Fibroblast of gingiva (primary cell): ENCODE results near the gene TBC1D4.

ENCODE experiments used
- DNase-seq: peaks from one replicate; pipeline ENCODE4 v3.0.0-alpha.2; 2011; ENCODE audit warnings: low read depth

The TBC1D4 gene

GRCh38 chr13:75489502-75490263, 7.7 kb upstream of the TBC1D4 start:
- peak; percentile 77 for DNase-seq

- DNase-seq = no peak
These were observed 4.4 kb upstream of the TBC1D4 start for GRCh38 chr13:75486146-75487062.

- no peak for DNase-seq
These were observed 3.5 kb upstream of the TBC1D4 start for GRCh38 chr13:75485286-75486062.

- DNase-seq = no peak
These were observed 781 bp upstream of the TBC1D4 start for GRCh38 chr13:75482820-75483079.

DNA sequence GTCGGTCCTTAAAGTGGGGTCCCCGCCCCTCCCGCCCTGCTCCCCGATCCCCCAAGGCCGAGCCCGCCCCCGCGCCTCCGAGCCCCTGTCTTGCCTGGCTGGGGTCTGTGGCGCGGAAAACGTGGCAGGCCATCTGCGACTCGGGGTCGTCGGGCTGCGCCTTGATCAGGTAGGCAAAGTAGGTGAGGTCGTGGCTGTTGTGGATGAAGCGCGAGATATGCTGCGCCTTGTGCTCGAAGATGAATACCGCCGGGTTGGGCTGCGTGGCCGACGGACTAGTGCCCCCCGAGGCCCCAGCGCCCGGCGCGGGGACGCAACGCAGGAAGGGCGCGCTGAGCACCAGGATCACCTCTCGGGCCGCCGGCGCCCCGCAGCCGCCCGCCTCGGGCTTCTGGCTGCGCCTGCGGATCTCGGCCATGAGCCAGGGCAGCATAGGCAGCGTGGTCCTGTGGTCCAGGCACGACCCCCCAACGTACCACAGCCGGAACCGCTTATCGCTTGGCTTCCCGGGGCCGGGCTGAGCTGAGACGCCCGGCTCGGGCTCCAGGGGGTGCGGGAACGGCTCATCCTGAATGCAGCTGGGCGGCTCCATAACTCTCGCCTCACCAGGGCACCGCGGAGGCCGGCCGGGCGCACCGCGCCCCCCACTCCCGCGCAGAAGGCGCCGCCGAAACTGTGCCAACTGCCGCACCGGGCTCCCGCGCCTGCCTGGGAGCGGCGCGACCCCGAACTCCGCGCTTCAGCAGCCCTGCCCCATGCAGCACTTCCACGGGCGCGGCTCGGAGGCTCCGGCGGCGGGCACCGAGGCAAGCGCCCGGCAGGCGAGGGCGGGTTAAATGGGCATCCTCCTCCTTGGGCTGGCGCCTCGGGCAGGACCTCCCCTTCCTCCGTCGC, 546 bp downstream of the TBC1D4 start:
- DNase-seq = no peak

DNA sequence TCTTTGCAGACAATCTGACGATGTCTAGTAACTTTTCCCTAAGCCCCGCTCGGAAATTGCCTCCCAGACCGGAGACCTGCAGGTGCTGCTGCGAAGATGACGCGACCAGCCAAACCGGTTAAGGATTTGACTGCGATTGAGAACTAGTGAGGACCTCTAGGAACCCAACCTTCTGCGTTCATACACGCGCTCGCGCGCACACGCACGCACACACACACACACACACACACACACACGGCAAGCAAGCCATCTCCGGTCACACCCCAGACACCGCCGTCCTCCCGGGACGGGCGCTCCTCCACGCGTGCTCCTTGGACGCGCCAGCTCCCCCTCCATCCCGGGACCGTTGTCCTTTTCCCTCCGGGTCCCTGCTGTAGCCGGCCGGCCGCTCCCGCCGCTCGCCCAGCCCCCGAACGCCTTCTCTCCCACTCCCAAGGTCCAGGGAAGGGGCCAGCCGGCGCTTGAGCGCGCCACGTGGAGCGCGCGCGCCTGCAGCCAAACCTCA, 1.2 kb downstream of the TBC1D4 start:
- DNase-seq = peak; percentile 55

GRCh38 chr13:75479102-75479740, 2.7 kb downstream of the TBC1D4 start:
- DNase-seq = no peak

DNA sequence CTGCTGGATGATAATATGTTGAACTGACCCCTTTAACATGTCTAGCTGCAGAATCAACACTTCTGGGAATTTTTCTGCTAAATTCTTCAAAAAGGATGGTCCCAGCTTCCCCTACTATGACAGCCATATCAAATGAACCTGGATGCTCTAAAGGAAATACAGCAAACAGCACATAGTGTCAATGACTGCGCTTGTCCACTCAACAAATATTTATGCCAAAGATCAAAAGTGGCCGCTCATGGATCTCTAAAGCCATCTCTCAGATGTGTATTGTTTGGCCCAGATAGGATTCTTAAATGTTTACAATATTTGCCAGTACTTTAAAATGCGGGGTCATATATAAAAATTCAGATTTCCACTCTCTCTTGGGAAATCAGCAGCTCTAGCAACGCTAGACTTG, 3.3 kb downstream of the TBC1D4 start:
- DNase-seq = no peak

GRCh38 chr13:75474956-75475355, 7.0 kb downstream of the TBC1D4 start:
- DNase-seq = no peak

DNA sequence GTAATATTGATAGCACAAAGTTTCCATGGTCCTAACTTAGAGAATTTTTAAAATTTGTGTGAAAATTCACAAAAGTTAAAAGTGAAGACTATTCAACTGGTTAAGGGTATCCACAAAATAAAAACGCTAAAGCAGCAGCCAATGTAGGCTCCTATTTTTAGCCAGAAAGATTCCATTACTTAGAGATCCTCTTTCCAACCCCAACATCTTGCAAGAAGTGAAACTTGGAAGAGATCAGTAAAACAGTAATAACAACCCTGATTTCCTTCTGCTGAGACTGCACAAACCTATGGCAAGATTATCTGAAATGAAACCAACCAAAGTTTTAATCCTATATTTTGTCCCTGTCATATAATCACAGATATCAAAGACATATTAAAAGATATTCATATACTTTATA, 8.5 kb downstream of the TBC1D4 start:
- no peak for DNase-seq

DNA sequence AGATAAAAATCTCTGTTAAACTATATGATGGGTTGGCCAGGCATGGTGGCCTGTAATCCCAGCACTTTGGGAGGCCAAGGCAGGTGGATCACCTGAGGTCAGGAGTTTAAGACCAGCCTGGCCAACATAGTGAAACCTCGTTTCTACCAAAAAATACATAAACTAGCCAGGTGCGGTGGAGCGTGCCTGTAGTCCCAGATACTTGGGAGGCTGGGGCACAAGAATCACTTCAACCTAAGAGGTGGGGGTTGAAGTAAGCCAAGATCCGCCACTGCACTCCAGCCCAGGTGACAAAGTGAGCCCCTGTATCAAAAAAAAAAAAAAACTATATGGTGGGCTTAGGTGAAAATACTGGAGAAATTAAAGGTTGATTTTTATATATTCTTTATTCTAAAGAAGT, 11.3 kb downstream of the TBC1D4 start:
- DNase-seq = no peak

GRCh38 chr13:75469047-75469446, 12.9 kb downstream of the TBC1D4 start:
- no peak for DNase-seq

GRCh38 chr13:75468602-75469001, 13.4 kb downstream of the TBC1D4 start:
- no peak for DNase-seq

GRCh38 chr13:75468098-75468497, 13.9 kb downstream of the TBC1D4 start:
- DNase-seq = peak; percentile 51

- DNase-seq = no peak
These were observed 14.8 kb downstream of the TBC1D4 start for GRCh38 chr13:75467040-75467728.

- no peak for DNase-seq
These were observed 16.7 kb downstream of the TBC1D4 start for GRCh38 chr13:75465236-75465635.

DNA sequence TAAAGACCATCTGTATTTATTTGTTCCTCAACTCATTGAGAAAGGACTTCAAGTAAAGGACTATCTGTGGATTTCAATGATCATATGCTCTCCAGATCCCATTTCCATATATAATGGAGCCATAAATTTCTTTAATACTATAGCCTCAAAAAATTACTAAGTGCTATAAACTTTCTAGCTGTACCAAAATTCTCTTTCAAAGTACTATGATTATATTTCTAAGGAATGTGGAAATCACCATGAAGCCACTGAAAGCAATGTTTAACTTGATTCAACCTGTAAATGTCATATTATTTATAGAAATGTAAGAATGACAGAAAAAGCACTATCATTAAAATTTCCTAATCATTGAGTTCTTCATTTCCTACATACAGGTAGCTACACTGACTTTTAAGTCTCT, 20.7 kb downstream of the TBC1D4 start:
- no peak for DNase-seq

DNA sequence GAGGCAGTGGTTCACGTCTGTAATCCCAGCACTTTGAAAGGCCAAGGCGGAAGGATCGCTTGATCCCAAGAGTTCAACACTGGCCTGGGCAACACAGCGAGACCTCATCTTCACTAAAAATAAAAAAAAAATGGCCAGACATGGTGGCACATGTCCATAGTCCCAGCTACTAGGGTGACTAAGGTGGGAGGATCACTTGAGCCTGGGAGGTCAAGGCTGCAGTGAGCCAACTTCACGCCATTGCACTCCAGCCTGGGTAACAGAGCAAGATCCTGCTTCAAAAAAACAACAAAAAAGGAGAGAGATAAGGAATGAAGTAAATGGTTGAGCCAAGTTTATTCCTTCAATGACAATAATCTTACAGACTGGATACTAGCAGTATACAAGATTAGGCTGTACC, 21.3 kb downstream of the TBC1D4 start:
- no peak for DNase-seq

DNA sequence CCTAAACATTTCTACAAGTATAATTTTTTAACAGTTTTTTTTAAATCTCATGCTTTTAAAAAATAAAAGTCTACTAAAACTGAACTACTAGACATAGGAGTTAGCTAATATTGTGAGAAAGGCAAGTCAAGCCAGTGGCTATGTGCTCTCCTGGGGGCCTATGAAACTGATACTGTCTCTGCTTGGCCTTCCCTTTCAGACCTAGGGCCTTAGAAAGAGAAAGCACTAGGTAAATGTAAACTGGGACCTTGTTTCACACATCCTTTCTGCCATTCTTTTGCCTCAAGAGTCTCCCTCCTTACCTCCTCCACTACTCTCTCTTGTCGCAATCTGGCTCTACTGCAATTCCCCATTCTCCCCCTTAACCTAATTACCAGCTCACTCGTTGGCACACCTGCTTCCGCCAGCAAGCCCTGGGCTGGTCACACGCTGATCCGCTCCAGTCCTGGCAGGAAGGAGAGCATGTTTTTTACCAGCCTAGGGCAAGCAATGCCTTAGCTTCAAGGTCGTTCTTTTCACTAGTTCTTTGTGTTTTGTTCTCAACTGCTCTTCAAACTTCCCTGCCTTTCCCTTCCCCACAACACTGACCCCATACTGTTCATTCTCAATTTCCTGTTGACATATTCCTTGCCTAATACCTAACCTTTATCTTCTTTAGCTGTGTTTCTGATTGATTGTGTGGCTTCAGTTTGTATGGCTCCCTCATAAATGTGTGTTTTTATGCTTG, 23.1 kb downstream of the TBC1D4 start:
- DNase-seq = no peak

DNA sequence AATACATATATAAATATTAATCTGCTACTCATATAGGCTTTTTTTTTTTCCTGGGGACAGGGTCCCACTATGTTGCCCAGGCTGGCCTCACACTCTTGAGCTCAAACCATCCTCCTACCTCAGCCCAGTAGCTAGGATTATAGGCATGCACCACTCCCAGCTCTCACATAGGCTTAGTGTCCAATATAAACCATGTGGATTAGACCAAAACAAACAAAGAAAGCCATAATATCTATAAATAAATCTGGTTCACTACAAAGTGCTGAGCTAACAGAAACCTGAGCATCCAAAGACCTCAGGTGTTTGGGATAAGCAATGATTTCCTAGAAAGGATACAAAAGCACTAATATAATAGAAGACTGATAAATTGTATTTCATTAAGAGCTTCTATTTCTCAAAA, 26.0 kb downstream of the TBC1D4 start:
- no peak for DNase-seq
